ENCODE results near the gene BORCS5.

DNA sequence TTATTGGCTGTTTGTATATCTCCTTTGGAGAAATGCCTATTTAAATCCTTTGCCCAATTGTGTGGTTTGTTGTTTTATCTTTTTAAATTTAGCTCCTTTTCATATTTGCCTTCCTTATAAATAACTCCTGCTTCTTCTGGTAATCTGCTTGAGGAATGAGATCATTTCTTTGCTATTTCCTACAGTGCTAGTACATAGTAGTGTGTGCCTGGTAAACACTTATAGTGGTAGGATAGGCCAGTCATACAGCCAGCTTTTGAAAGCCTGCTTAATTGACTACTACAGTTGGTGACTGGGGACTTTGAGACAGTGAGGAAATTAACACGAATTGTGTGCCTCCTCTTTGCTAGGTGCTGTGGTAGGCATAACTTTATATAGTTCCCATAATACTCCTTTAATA lies 68.7 kb downstream of the BORCS5 start:
- TF ChIP-seq, protein P1, sequence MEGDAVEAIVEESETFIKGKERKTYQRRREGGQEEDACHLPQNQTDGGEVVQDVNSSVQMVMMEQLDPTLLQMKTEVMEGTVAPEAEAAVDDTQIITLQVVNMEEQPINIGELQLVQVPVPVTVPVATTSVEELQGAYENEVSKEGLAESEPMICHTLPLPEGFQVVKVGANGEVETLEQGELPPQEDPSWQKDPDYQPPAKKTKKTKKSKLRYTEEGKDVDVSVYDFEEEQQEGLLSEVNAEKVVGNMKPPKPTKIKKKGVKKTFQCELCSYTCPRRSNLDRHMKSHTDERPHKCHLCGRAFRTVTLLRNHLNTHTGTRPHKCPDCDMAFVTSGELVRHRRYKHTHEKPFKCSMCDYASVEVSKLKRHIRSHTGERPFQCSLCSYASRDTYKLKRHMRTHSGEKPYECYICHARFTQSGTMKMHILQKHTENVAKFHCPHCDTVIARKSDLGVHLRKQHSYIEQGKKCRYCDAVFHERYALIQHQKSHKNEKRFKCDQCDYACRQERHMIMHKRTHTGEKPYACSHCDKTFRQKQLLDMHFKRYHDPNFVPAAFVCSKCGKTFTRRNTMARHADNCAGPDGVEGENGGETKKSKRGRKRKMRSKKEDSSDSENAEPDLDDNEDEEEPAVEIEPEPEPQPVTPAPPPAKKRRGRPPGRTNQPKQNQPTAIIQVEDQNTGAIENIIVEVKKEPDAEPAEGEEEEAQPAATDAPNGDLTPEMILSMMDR (conservative IDR thresholded peaks at IDR 0.05; ENCODE audit: low read length) = no peak
- no peak for TF ChIP-seq EZH2phosphoT487 (IDR thresholded peaks at IDR 0.05; ENCODE audit: borderline replicate concordance)

Data from Loucy (cell line).